HG03565 (cell line): Measurements from ENCODE around the gene PBX3.

Experiments used
- ATAC-seq: cut with Tn5 transposase; IDR thresholded peaks from one replicate; pipeline ENCODE4 v1.9.1; 2021; ENCODE audit warnings: mild to moderate bottlenecking, moderate library complexity; ENCODE audit not compliant: unreplicated experiment

The PBX3 gene

GRCh38 chr9:125854553-125855275, 107.5 kb downstream of the PBX3 start:
- ATAC-seq = no peak

- no peak for ATAC-seq
Observed at GRCh38 chr9:125856331-125856730, 109.2 kb downstream of the PBX3 start.

- no peak for ATAC-seq
Observed at GRCh38 chr9:125861405-125862058, 114.4 kb downstream of the PBX3 start.

GRCh38 chr9:125863923-125864322, 116.8 kb downstream of the PBX3 start:
- no peak for ATAC-seq

- ATAC-seq = no peak
Observed at GRCh38 chr9:125867751-125868415, 120.7 kb downstream of the PBX3 start.

- no peak for ATAC-seq
Observed at GRCh38 chr9:125878164-125878631, 131.0 kb downstream of the PBX3 start.

GRCh38 chr9:125881042-125881441, 133.9 kb downstream of the PBX3 start:
- no peak for ATAC-seq

- no peak for ATAC-seq
Observed at GRCh38 chr9:125883565-125884217, 136.5 kb downstream of the PBX3 start.

- ATAC-seq = no peak
Observed at GRCh38 chr9:125884218-125884595, 137.0 kb downstream of the PBX3 start.

GRCh38 chr9:125885405-125886034, 138.3 kb downstream of the PBX3 start:
- no peak for ATAC-seq

GRCh38 chr9:125886365-125886764, 139.2 kb downstream of the PBX3 start:
- no peak for ATAC-seq

- no peak for ATAC-seq
Observed at GRCh38 chr9:125887172-125887571, 140.0 kb downstream of the PBX3 start.

GRCh38 chr9:125888211-125888610, 141.0 kb downstream of the PBX3 start:
- ATAC-seq = no peak

GRCh38 chr9:125889112-125889475, 141.9 kb downstream of the PBX3 start:
- no peak for ATAC-seq

GRCh38 chr9:125889476-125890419, 142.6 kb downstream of the PBX3 start:
- no peak for ATAC-seq

GRCh38 chr9:125890826-125891225, 143.7 kb downstream of the PBX3 start:
- no peak for ATAC-seq

GRCh38 chr9:125893277-125893676, 146.1 kb downstream of the PBX3 start:
- no peak for ATAC-seq

GRCh38 chr9:125894566-125894965, 147.4 kb downstream of the PBX3 start:
- ATAC-seq = no peak

GRCh38 chr9:125896404-125896803, 149.2 kb downstream of the PBX3 start:
- ATAC-seq = no peak

- no peak for ATAC-seq
Observed at GRCh38 chr9:125896964-125897363, 149.8 kb downstream of the PBX3 start.
